ENCODE results near the gene FANCC. TPM values are rescaled to one million over a fixed set of nuclear protein-coding genes. Genes with fewer than 3 reads are reported as not detected.
"Not testable (repeated sequence)": the region's sequence is repeated elsewhere in the genome, so short reads cannot be mapped to it uniquely, and the experiment has no call there.

Gene FANCC
- total and polyA plus RNA-seq, 3 donors from 2014 or later, result 30.7 to 38.5 (median 35.1) TPM

GRCh38 chr9:95224376-95225019, 93.0 kb downstream of the FANCC start:
- no peaks in the 10 kb centered on the region for H3K36me3 ChIP-seq (ENCODE audit: low read depth, missing control alignments)
- H3K9me3 ChIP-seq, result no peaks in the 10 kb centered on the region
- no peak overlapping the region for H3K27ac ChIP-seq
- TF ChIP-seq POLR2A (IDR thresholded peaks at IDR 0.05) (no peak), CTCF (IDR thresholded peaks at IDR 0.05) (no peak)
- no peak overlapping the region for H3K4me3 ChIP-seq
- intact Hi-C loops (cut with DNase I; ENCODE audit: low total_unique reads), result no loop called here
- no peaks in the 10 kb centered on the region for H3K4me1 ChIP-seq
- H3K27me3 ChIP-seq, result no peaks in the 10 kb centered on the region
- WGBS, 2 donors, result 88 to 96% methylated on average over 3 of the region's 3 CpGs
- DNase-seq, result no peak

DNA sequence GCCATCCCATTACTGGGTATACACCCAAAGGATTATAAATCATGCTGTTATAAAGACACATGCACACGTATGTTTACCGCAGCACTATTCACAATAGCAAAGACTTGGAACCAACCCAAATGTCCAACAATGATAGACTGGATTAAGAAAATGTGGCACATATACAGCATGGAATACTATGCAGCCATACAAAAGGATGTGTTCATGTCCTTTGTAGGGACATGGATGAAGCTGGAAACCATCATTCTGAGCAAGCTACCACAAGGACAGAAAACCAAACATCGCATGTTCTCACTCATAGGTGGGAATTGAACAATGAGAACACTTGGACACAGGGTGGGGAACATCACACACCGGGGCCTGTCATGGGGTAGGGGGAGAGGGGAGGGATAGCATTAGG, 97.2 kb downstream of the FANCC start:
- H3K9me3 ChIP-seq; H3K36me3 ChIP-seq (ENCODE audit: low read depth, missing control alignments); H3K4me3 ChIP-seq; H3K27ac ChIP-seq; H3K27me3 ChIP-seq; intact Hi-C loops (cut with DNase I; ENCODE audit: low total_unique reads); H3K4me1 ChIP-seq; DNase-seq: not testable (repeated sequence)
- 86 to 96% methylated on average over 4 of the region's 4 CpGs for WGBS, 2 donors

- no peaks in the 10 kb centered on the region for H3K9me3 ChIP-seq
- no peaks in the 10 kb centered on the region for H3K36me3 ChIP-seq (ENCODE audit: low read depth, missing control alignments)
- H3K4me3 ChIP-seq, result no peak overlapping the region
- H3K27ac ChIP-seq, result no peak overlapping the region
- DNase-seq, result no peak
- 54 to 65% methylated on average over 4 of the region's 4 CpGs for WGBS, 2 donors
- TF ChIP-seq CTCF (IDR thresholded peaks at IDR 0.05) (no peak), POLR2A (IDR thresholded peaks at IDR 0.05) (no peak)
- H3K27me3 ChIP-seq, result no peaks in the 10 kb centered on the region
- no peaks in the 10 kb centered on the region for H3K4me1 ChIP-seq
- intact Hi-C loops (cut with DNase I; ENCODE audit: low total_unique reads), result no loop called here
These were observed 98.7 kb downstream of the FANCC start for GRCh38 chr9:95218773-95219172.

DNA sequence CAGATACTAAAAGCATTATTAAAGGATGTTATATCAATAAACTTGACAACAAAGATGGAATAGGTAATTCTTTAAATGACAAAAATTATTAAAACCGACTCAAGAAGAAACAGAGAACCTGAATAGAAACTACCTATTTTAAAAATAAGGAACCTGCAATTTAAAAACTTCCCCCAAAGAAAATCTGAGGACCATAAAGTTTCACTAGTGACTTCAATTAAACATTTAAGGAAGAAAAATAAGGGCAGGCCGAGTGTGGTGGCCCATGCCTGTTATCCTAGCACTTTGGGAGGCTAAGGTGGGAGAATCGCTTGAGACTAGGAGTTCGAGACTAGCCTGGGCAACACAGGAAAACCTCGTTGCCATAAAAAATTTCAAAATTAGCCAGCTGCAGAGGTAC, 99.6 kb downstream of the FANCC start:
- Histone ChIP-seq H3K4me3 (no peak overlapping the region), H3K4me1 (no peaks in the 10 kb centered on the region), H3K27ac (no peak overlapping the region), H3K27me3 (no peaks in the 10 kb centered on the region), H3K36me3 (ENCODE audit: low read depth, missing control alignments) (no peaks in the 10 kb centered on the region), H3K9me3 (no peaks in the 10 kb centered on the region)
- 69 to 80% methylated on average over 5 of the region's 5 CpGs for WGBS, 2 donors
- no peak for DNase-seq
- intact Hi-C loops (cut with DNase I; ENCODE audit: low total_unique reads), result no loop called here
- TF ChIP-seq POLR2A (IDR thresholded peaks at IDR 0.05), result no peak
- TF ChIP-seq CTCF (IDR thresholded peaks at IDR 0.05), result no peak

GRCh38 chr9:95215336-95215898, 102.1 kb downstream of the FANCC start:
- Histone ChIP-seq H3K36me3 (ENCODE audit: low read depth, missing control alignments) (no peaks in the 10 kb centered on the region), H3K4me3 (no peak overlapping the region), H3K27ac (no peak overlapping the region), H3K9me3 (no peaks in the 10 kb centered on the region), H3K4me1 (peaks cover 9% of the 10 kb centered on the region), H3K27me3 (no peaks in the 10 kb centered on the region)
- DNase-seq, result no peak
- TF ChIP-seq CTCF (IDR thresholded peaks at IDR 0.05), result no peak
- TF ChIP-seq POLR2A (IDR thresholded peaks at IDR 0.05), result no peak
- 77 to 92% methylated on average over 5 of the region's 5 CpGs for WGBS, 2 donors
- intact Hi-C loops (cut with DNase I; ENCODE audit: low total_unique reads), result no loop called here
